HG03442 (cell line): Measurements from ENCODE around the gene SFRP5.

Experiments
- ATAC-seq: cut with Tn5 transposase; IDR thresholded peaks from one replicate; pipeline ENCODE4 v1.9.1; 2021; ENCODE audit warnings: mild to moderate bottlenecking, moderate library complexity; ENCODE audit not compliant: unreplicated experiment

Gene SFRP5

GRCh38 chr10:97766996-97767924 is 4.5 kb downstream of the SFRP5 start:
- ATAC-seq = no peak

GRCh38 chr10:97766106-97766810 is 5.5 kb downstream of the SFRP5 start:
- no peak for ATAC-seq

DNA sequence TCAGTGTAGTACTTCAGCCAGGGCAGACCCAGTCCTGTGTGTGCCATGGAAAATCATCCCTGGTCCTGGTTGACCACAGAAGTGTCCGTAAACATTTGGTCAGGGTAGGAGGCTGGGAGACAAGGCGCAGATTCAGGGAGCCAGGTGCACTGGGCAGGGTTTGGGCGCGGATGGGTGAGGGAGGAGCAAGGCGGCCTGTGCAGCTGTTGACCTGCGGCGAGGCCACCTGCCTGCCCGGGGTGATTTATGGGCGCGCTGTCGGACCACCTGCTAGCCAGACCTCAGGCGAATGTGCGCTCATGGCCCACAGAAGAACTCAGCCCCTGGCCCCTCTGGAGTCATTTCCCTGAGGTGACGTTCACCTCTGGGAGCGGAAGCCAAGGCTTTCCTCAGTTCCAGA is 6.6 kb downstream of the SFRP5 start:
- no peak for ATAC-seq

DNA sequence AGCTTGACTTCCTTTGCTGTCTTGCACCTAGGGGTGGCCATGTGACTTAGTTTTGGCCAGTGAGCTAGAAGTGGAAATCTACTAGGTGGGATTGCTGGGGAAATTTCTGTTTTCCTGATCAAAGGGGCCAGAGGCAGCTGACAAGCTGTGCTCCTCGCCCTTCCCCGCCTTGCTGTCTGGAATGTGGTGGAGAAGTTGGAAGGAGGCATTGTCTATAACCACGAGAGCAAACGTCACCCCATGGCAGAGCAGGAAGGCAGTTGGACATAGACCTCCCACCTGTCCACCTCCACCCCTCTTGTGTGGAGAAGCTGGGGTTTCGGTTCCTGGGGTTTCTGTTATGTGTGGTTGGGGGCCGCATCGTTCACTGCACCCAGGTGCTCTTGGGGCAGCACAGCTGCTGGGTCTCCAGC is 7.3 kb downstream of the SFRP5 start:
- no peak for ATAC-seq

GRCh38 chr10:97763947-97764346 is 7.9 kb downstream of the SFRP5 start:
- ATAC-seq = no peak

DNA sequence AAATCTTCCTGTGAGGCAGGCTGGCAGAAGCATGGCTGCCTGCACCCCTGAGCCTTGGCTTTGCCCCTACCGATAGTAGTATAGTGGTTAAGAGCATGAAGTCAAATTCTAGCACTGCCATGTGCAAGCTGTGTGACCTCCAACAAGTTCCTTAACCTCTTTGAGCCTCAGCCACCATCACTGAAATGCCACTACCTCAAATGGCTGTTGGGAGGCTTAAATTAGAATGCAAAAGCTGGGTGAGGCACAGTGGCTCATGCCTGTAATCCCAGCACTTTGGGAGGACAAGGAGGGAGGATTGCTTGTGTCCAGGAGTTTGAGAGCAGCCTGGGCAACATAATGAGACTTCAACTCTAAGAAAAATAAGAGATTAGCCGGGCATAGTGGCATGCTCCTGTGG is 8.4 kb downstream of the SFRP5 start:
- no peak for ATAC-seq

DNA sequence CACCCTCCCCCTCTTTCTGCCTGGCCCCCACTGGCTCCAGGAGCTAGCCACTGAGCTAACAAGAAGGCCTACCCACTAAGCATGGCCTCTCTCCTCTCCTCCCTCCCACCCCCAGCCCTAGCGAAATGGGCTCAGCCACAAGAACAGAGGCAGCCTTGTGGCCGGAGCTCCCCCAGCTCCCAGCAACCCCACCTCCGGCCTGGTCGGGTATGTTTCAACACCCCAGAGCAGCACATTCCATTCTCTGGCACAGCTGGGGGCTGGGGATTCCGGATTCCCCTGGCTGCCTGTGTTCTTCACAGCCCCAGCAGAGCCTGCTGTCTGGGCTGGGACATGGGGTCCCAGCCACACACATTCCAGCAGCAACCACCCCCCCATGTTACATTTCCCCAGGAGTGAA is 9.0 kb downstream of the SFRP5 start:
- no peak for ATAC-seq

DNA sequence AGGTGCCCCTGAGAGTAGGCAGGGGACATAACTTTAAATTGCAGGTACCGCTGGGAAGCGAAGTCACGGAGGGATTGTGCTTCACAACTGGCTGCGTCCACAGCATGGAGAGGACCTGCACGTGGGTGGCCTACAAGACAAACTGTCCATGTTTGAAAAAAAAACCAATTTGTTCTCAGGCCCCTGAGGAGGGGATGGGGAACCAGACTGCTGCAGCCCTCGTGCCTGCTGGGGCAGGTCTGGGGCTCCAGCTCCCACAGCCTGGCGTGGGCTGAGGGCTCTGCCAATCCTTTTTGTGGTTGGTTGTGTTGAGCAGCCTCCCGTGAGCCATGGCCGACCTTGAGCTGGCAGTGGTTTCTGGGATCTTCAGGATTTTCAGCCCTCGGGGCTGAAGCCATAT is 9.7 kb downstream of the SFRP5 start:
- no peak for ATAC-seq

DNA sequence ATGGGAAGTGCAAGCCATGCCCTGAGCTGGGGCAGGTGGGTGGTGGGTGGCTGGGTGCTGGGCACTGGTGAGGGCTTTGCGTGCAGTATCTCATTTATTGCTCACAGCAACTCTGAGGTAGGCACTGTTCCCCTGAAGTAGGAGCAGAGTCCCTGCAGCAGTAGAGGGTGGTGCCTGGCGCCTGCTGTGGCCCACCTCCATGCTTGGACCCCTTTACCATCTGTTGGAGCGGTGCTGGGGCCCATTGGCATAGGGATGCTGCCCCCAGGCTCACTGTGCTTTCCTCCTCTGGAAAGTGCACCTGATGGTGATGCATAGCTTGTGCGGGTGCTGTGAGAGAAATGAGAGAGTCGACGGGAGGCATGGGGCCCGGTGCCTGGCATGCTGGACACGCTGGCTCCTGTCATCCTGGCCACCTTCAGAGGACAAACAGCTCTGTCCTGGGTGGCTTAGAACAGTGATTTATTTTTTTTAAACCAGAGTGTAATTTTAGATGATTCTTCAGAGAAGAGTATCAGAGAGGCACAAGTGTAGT is 10.4 kb downstream of the SFRP5 start:
- ATAC-seq = no peak

DNA sequence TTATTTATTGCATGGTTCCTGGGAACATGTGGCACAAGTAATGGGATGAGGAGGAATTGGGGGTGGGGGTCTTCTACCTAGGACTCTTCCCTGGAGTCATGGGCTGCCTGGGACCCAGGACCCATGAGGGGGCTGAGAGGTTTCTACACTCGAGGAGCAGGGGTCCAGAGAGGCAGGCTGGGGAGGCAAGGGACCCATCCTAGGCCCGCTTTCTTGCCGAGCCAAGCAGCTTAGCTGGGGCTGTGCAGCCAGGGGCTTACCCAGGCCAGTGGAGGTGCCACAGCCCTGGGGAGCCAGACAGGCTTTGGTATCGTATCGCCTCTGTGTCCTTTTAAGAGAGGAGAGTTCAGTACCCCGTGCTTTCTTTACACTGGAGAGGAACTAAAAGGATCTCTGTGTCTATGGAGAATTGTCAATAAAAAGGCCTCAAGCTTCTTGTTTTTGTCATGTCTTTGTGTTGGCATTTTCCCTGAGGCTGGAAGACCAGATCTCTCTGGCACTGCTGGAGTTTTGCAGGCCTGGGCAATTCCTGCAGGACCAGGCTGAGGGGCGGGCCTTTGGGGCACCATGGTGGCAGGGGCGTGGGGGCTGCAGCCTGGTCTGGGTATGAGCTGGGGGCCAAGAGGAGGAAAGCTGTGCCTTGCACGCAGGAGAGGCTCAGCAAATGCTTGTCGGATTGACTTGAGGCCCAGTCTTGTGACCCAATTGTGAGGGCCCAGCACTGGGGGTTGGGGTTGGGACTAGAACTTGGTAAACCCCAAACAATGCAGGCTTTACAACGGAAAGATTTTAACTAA is 11.1 kb downstream of the SFRP5 start:
- ATAC-seq = no peak

- no peak for ATAC-seq
These were observed 11.9 kb downstream of the SFRP5 start for GRCh38 chr10:97759946-97760345.

- no peak for ATAC-seq
These were observed 12.5 kb downstream of the SFRP5 start for GRCh38 chr10:97759158-97759887.

GRCh38 chr10:97757471-97757870 is 14.3 kb downstream of the SFRP5 start:
- no peak for ATAC-seq

DNA sequence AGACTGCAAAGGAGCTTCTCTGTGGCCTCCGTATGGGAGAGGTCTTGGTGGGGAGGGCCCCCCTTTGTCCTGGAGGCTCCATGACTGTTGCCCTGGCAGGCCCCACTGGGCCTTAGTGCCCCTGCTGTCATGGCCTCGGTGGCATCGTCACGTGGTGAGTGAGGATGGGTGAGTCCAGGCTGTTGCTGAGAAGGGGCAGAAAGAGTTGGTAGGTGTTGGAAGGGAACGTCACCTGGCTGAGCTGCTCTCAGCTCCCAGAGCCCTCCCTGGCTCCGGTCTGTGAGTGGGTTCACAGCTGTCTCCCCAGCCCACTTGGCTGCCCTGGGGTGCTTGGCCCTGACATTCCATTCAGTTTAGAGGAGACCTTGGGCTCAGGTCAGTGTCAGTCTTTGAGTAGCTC is 16.1 kb downstream of the SFRP5 start:
- ATAC-seq = no peak

- no peak for ATAC-seq
These were observed 17.1 kb downstream of the SFRP5 start for GRCh38 chr10:97754726-97755125.

GRCh38 chr10:97752956-97753355 is 18.8 kb downstream of the SFRP5 start:
- ATAC-seq = no peak

DNA sequence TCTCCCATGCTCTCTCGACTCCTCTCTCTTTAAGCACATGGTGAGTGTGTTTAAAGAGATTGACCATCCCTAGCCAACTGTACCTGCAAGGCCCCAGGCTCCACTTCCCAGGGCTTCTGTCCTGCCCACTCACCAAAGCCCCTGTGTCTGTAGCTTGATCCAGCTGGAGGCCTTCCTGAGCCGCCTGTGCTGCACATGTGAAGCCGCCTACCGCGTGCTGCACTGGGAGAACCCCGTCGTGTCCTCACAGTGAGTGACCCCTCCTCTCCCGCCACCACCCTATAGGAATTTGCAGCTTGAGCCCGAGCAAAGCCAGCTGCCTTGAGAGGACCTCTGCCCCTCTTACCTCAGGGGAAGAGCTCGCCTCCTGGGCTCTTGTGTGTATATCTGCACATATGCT is 23.7 kb downstream of the SFRP5 start:
- ATAC-seq = no peak

GRCh38 chr10:97747573-97747972 is 24.2 kb downstream of the SFRP5 start:
- no peak for ATAC-seq

DNA sequence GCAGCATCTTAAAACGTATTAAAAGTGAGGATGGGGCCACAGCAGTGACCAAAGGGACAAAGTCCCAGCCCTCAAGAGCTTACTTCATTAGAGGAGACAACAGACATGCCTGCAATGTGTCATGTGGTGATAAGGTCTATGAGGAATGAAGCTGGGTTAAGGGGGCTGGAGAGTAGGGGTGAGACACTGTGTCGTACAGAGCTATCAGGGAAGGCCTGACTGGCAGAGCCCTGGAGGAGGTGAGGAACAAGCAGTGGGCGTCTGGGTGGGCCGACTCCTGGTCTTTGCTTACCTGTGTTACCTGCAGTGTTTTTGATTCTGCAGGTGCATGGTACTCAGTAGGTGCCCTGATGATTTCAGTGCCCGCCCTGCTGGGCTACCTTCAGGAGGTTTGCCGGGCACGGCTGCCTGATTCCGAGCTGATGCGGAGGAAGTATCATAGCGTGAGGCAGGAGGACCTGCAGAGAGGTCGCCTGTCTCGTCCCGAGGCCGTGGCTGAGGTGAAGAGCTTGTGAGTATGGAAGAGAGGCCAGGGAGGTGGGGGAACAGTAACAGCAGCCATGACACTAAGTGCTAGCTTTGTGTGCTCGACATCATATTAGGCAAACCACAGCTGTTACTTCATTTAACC is 27.3 kb downstream of the SFRP5 start:
- no peak for ATAC-seq
